ENCODE data around the gene MAP1B.

Gene MAP1B

DNA sequence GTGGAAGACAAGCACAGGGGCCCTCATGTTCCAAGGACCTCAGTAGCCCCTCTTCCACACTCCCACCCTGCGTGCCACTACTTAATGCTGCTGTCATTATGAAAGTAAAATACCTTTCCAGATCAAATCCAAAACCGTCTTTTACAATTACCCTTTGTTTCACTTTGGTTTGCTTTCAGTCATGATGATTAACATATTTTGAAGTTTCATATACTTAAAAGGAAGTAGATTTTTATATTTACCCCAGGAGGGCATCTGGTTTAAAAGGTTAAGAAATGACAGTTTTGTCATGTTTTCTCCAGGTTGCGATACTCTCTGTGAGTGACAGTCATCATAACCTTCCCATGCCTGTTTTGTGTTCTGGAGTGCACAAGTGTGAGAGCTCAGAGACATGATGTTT lies 13.5 kb upstream of the MAP1B start:
- no peak for DNase-seq (ENCODE audit: extremely low read depth in 1 of 2, low read depth in 1 of 2)

DNA sequence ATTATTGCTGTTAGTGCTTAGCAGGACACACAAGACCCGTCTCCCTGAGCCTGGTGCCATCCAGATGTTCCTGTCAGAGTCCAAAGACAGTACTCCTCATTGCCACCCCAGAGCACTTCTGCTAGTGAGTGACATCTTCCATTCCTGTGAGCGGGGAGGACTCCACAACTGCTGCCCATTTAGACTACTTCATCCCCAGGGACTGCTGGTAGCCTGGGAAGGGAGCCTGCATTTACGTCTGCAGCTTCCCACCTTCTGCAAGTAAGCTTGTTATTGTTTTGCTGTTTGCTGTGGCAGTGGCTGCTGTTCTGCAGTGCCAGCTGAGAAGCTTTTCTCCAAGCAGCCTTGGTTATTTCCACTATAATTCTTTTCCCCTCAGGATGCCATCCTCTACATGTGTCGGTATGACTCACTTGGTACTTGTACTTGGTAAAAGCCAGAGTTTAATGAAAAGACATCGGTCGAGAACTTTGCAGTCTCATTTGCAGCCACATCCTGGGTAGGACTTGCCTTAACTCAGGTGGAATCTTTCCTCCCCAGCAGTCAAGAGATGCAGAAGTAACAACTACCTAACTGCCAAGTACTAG lies 10.6 kb upstream of the MAP1B start:
- no peak for DNase-seq (ENCODE audit: extremely low read depth in 1 of 2, low read depth in 1 of 2)

DNA sequence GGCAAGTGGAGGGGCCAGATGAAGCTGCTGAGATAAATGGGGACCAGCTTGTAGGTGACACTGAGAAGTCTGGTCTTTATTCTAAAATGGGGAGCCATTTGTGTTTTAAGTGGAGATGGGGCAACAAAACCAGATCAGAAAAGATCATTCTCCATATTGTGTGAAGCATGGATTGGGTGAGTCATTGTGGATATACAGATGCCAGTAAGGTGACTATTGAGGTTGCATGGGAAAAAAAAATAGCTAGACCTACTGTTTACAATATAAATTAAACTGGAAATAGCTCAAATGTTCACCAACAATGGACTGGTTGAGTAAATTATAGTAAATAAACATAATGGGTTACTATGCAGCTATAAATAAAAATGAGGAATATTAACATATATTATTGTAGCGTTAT lies 5.4 kb upstream of the MAP1B start:
- no peak for DNase-seq (ENCODE audit: extremely low read depth in 1 of 2, low read depth in 1 of 2)

DNA sequence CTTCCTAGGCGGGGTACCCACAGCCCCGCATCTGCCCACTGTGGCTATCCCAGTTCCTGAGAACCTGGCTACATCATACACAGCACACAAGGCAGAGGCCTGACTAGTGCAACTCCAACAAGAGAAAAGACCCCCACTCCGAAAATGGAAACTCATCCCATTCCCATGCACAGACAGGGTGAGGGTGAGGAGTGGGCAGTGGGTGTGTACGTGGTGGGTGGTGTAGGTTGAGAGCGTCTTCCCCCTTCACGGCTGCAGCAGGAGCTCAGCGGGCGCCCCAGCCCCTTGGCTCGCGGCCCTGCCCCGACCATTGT lies 501 bp upstream of the MAP1B start:
- DNase-seq (ENCODE audit: extremely low read depth in 1 of 2, low read depth in 1 of 2), result no peak

DNA sequence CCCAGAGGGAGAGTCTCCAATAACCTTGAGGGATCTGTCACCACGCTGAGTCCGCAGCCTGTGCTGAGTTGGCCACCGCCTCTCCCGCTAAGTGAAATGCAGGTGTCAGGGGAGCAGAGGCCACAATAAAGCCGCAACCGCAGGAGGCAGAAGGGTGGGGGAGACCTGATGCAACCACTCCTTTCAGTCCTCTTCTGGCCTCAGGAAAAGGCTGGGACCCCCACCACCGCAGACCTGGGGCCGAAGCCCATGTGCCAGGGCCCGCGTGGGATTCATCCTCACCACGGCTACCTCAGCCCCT lies 576 bp downstream of the MAP1B start:
- DNase-seq (ENCODE audit: extremely low read depth in 1 of 2, low read depth in 1 of 2), result no peak

DNA sequence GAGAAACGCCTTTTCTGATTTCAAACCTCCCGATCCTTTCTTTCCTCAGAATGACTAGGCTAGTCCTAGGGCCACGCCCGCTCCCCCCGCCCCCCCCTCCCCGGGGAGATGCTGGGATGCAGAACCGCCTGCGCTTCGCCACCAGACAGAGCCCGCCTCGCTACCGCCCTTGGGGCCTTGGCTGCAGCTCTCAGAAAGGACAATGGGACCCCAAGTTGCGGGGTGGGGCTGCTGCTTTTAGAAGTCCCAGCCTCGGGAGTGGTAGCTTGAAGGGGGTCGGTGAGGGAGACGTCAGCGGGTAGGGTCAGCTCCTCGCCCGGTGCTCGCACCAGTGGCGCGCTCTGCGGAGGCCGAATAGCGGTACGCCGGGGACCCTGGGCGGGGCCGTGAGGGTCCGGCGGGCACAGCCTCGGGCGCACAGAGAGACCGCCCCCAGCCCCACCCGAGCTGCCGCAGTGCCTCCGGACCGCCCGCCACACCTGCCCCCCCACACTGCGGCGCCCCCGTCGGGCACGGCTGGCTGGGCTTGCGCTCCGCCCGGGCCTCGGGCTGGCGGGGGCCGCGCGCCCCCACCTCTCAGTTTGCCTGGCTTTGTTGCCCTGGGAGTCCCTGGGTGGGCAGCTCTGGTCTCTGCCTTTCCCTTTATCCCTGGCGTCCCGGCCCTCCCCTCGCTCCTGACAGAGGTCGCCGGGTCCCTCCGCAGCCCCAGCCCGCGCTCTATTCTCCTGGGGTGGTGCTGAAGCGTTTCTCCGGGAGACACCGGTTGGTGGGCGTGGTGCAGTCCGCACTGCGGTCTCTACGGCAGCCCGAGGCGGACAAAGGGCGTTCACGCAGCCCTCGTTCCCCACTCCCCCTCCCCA lies 1.2 kb downstream of the MAP1B start:
- no peak for DNase-seq (ENCODE audit: extremely low read depth in 1 of 2, low read depth in 1 of 2)

DNA sequence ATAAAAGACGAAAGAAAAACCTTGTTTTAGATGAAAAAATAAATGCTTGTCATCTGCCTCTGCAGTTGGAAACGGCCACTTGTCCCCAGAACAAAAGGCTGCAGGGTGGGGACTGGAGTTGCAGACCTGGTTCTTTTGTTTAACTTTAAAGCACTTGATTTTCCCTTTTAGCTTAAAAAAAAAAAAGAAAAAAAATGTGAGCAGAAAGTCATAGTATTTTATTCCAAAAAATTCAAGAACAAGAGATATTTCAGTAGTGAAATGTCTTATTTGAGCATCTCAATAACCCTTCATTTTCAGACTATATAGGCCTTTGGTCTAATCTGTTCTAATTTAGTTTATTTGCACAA lies 1.8 kb downstream of the MAP1B start:
- no peak for DNase-seq (ENCODE audit: extremely low read depth in 1 of 2, low read depth in 1 of 2)

DNA sequence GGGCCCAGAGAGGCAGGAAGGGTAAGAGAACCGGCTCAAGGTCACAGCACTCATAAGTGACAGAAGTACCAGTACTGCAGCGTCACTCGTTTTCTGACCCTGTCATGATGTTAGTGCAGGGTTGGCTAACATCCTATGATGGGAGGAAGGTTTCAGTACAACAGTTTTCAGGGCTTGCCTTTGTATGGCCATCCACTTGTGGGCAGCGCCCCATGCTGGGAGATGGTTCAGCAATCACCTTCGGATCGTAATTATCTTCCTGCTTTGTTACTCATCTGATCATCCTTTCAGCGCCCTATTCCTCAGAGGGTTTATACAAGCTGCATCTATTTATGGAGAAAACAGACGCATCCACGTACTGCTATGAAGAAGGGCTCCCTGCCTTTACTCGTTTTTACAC lies 2.4 kb downstream of the MAP1B start:
- DNase-seq (ENCODE audit: extremely low read depth in 1 of 2, low read depth in 1 of 2), result no peak

DNA sequence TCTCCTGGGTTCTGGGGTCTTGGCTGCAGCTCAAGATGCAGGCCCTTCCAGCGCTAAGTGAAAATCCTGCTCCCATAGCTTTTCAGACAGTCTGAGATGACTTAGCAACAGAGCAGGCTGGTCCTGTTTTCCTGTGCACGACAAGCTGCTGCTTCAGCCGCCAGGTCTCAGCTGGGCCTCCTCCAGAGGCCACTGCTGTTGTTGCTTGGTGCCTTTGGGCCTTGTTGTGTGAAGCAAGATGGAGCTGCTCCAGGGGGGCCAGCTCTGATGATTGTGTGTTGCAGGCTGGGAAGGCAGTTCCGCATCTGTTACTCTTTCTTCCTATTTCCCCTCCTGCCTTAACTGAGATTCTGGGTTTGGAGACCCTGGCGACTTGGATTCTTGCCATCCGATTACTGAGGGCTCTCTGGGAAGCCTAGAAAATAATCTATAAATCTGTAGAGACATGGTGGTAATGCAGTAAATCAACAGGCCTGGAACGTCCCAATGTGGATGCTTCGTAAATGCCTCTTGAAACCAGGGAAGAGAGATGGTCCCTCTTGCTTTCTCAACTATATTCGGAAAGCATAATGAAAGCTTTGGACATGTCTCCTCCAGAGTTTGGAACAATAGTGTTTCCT lies 3.2 kb downstream of the MAP1B start:
- DNase-seq (ENCODE audit: extremely low read depth in 1 of 2, low read depth in 1 of 2), result no peak

DNA sequence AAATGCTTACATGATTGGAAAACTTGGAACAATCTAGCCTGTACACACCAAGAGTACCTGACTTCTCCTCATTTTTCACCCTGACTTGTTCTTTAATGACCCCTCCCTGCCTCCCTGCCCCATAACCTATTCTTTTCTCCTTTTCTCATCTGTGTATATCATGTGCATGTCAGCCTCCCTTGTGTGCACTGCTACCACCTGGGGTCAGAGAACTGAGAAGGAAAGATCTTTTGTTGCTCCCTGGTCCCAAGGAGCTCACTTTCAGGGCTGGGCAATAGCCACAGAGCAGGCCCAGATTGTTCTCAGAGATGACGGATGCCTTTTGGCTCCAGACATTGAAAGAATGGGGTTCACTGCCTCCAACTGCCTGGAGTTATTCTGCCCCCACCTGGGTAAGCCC lies 5.1 kb downstream of the MAP1B start:
- no peak for DNase-seq (ENCODE audit: extremely low read depth in 1 of 2, low read depth in 1 of 2)

DNA sequence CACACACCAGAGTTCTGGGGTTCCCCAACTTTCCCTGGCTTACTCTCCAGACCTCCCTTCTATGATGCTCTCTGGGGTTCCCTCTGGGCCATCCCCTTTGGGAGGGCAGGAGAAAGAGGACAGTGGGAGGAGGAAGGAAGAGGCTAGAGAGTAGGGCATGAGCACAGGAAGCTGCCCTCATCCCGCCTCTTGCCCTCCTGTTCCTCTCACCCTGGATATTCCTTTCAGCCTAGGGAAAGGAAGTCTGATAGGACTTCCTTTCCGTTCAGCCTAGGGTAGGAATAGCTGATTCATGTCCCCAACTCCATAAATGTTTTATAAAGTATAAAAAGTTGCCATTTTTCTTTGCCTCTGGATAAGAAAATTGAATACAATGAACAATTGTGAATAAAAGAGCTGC lies 7.4 kb downstream of the MAP1B start:
- DNase-seq (ENCODE audit: extremely low read depth in 1 of 2, low read depth in 1 of 2), result no peak

DNA sequence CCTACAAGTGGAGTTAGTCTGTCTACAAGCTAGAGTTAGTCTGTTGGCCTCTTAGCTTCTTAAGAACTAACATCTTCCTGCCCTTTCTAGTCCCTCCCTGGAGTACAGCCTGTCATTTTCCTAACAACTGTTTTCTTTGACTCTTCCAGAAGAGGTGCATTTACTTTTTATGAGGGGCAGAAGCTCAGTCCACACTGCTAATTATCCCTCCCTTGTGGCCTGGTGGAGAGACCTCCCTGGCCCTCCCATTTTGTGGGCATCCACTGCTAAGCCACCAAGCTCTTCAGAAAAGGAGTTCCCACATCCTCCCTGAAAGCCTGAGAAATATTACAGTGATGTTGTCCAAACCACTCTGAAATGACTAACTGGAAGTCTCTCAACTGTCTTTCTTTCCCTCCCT lies 8.0 kb downstream of the MAP1B start:
- no peak for DNase-seq (ENCODE audit: extremely low read depth in 1 of 2, low read depth in 1 of 2)

DNA sequence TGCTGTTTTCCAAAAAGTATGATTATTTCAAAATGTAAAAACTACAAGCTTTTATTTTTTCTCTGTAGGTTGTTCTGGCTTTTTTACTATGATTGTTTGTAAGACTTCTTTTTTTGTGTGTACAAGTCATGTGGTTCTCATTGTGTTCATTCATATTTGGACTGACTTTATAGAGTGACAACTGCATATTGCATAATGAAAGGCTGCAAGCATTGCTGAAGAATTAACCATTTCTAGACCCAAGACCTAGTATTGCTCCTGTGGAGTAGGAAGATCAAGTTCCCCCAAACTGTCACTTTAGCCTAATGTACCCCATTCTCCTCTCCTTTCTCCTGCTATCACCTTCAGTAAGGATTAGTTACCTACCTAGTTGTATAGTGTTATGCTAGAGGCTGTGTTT lies 10.0 kb downstream of the MAP1B start:
- DNase-seq (ENCODE audit: extremely low read depth in 1 of 2, low read depth in 1 of 2), result no peak

DNA sequence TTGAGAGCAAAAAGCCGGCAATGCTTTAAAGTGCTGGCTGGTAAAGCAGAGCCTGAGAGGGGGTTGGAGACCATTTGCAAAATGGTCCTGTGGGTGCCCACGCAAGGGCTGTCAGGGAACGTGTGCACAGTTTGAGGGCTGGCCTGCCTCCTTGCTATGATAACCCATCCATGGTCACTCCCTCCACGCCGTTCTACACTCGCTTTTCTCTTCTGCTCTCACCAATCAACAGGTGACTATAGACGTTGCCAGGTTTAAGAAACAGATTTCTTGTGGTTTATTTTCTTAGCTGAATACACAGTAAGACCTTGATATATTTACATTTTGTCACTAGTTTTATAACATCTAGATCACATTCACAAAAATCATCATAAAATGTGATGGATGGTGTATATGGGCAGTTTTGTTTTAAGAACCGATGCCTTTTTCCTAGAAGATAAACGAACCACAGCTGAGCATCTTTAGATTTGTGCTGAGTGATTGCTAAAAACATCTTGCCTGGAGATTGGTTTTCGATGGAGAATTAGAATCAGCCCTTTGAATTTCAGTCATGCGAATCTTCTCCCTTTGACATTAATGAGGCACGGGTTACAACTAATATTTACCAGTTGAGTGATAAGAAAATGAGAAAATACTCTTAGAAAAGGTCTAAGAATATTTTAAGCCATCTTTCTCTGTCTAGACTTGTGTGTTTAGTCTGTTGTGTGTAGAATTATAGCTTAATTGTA lies 13.9 kb downstream of the MAP1B start:
- DNase-seq (ENCODE audit: extremely low read depth in 1 of 2, low read depth in 1 of 2), result no peak

DNA sequence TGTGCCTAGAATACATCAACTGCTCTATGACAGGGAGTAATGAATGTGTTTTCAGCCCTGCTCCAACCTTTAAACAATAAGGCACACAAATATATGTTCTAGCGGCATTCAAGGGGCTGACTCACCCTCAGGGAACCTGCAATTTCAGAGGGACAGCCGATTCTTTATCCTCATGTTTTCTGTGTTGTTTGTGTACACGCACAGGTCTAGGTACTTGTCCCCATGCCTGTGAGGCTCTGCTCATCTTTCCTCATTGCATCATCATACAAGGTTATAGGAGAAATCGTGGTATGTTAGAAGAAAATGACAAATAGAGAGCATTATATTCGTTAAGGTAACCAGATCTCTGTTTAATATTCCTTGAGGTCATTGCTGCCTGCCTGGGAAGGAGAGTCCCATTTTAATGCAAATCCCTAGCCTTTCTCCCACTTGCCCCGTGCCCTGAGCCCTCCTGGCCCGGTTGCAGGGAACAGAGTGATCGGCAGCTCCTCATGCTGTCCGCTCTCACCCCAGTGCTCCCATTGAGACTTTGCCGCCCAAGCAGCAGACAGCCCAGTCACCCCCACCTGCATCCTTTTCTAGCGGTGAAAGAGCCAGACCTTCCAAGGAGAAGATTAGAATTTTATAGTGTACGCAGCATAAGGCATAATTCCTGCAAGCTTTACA lies 14.6 kb downstream of the MAP1B start:
- no peak for DNase-seq (ENCODE audit: extremely low read depth in 1 of 2, low read depth in 1 of 2)

DNA sequence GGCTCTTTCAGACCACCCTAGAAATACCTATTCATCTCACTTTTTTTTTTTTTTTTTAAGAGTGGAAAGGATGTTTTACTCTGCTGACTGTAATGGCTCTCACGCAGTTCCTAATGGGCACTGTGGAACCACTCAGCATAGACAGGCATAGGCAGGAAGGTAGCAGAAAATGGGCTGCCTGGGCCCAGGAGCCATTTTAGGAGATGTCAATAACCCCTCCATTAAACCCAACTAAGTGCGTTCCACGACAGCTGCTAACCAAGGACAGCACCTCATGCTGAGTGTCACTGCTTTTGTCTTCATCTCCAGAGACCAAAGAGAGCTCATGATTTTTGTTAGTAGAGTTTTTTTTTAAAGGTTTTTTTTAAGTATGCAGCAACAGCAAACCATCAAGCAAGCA lies 15.3 kb downstream of the MAP1B start:
- DNase-seq (ENCODE audit: extremely low read depth in 1 of 2, low read depth in 1 of 2), result no peak

DNA sequence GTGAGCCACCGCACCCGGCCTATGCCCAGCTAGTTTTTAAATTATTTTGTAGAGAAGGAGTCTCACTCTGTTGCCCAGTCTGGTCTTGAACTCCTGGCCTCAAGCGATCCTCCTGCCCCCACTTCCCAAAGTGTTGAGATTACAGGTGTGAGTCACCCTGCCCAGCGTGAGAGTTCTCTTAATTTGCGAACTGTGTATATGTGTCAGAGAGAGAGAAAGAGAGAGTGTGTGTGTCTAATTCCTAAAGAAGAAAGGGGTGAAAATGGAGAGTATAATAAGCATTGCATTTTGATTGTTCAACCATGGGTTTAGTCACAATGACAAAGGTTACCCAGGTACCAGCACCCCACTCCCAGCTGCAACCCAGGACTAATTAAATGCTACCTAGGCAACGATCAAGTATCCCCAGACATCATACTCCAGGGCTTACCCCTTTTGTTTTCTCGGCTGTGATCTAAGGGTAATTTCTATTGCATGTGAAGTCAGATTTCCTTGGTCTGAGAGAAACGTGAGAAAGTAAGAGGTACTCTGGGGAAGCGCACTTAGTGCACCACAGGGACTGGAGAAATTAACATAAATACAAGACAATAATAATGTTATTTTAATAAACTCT lies 16.6 kb downstream of the MAP1B start:
- DNase-seq (ENCODE audit: extremely low read depth in 1 of 2, low read depth in 1 of 2), result no peak

DNA sequence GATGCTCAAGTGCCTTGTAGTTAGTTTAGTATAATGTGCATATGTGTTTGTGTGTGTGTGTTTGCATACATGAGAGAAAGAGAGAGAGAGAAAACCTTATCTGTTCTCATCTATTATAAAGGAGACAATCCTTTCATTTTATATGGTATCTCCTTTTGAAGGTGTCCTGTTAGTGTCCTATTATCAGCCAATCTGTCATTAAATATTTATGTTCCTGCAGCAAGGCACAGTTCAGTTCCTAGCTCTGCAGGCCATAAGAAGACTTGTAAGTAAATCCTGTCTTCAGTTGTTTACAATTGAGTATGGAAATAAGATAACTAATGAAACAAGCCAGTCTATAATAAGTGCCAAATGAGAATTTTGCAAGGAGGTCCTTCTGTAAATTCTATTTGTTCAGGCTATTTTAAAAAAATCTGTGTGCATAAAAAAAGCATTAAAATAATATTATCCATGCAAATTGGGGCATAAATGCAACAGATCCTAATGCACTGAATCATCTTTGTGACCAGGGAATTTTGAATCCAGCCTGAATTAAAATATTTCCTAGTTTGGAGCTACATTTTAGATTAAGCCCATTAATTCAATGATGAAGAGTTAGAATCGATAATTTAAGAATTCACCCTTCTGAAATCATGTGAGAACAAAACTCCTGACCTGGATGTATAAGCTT lies 18.1 kb downstream of the MAP1B start:
- no peak for DNase-seq (ENCODE audit: extremely low read depth in 1 of 2, low read depth in 1 of 2)

DNA sequence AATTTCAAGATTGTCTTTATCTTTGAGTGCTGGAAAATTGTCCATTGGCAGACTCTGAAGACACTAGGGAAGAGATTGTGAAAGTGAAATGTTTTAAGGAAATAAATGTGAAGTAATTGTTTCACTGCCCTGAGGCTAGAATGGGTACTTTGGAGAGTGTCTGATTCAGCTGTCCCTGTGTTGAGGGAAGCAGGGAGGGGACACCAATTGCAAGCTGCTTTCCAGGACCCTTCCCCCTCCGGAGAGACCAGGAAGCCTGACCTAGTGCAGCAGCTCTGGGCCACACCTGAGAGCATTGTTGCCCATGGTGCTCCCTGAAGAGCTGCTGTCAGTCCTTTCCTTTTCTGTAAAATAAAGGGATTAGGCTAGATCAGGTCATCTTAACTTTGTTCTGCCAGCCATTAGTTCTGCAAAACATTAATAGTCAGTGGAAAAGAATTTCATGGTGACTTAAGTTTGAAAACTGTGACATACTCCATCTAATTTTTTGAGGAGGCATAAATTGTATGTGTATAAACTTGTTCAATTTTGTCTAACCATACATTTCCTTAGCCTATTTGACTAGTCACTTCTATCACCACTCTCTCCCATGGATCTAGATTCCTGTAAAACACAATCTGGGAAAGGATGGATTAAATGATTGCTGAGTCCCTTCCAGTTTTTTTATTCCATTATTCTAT lies 18.8 kb downstream of the MAP1B start:
- no peak for DNase-seq (ENCODE audit: extremely low read depth in 1 of 2, low read depth in 1 of 2)

DNA sequence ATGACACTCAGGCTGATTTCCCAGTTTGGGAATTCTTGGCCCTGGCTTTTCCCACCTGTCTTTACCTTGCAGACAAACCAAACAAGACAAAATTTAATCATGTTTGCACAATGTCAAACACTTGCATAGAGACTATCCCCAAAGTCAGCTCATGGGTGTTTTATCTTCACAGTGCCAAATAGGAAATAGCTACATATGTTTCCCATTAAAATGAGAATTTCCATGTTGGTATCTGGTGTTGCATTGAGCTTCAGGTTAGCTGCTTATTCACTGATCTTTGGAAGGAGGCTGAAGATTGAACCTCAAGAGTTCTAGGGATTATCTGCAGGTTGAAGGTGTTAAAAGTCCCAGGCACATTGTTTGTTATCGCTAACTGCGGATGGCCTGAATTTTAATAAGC lies 19.5 kb downstream of the MAP1B start:
- DNase-seq (ENCODE audit: extremely low read depth in 1 of 2, low read depth in 1 of 2), result no peak
